CD4-positive, alpha-beta T cell treated with Interleukin-2 at 100 ng/mL for 4 hours (primary cell): ENCODE data around the gene SNED1.
A peak's percentile ranks its signal among the peaks of the same experiment; 100 is the strongest.

Experiments
- DNase-seq: peaks from one replicate; pipeline ENCODE4 v3.0.0-alpha.2; 2020; ENCODE audit warnings: low spot score

Gene SNED1

GRCh38 chr2:241030333-241030680, 31.9 kb downstream of the SNED1 start:
- no peak for DNase-seq

- no peak for DNase-seq
These were observed 32.5 kb downstream of the SNED1 start for GRCh38 chr2:241030883-241031282.

- DNase-seq: no peak
These were observed 33.2 kb downstream of the SNED1 start for GRCh38 chr2:241031436-241032165.

- DNase-seq: no peak
These were observed 35.0 kb downstream of the SNED1 start for GRCh38 chr2:241033336-241033987.

GRCh38 chr2:241033994-241034393, 35.6 kb downstream of the SNED1 start:
- no peak for DNase-seq

- no peak for DNase-seq
These were observed 36.2 kb downstream of the SNED1 start for GRCh38 chr2:241034490-241035141.

GRCh38 chr2:241035142-241035817, 36.9 kb downstream of the SNED1 start:
- peak; percentile 15 for DNase-seq

- no peak for DNase-seq
These were observed 37.5 kb downstream of the SNED1 start for GRCh38 chr2:241035818-241036396.

- DNase-seq: peak; percentile 60
These were observed 38.1 kb downstream of the SNED1 start for GRCh38 chr2:241036397-241036963.

- peak; percentile 12 for DNase-seq
These were observed 38.6 kb downstream of the SNED1 start for GRCh38 chr2:241036964-241037421.

GRCh38 chr2:241037498-241037897, 39.1 kb downstream of the SNED1 start:
- no peak for DNase-seq

GRCh38 chr2:241038374-241039180, 40.2 kb downstream of the SNED1 start:
- DNase-seq: no peak

- DNase-seq: no peak
These were observed 41.0 kb downstream of the SNED1 start for GRCh38 chr2:241039416-241039815.

- no peak for DNase-seq
These were observed 41.8 kb downstream of the SNED1 start for GRCh38 chr2:241040081-241040803.

- no peak for DNase-seq
These were observed 43.3 kb downstream of the SNED1 start for GRCh38 chr2:241041589-241042158.

- DNase-seq: no peak
These were observed 45.2 kb downstream of the SNED1 start for GRCh38 chr2:241043581-241043980.

- DNase-seq: no peak
These were observed 49.0 kb downstream of the SNED1 start for GRCh38 chr2:241047253-241048010.

GRCh38 chr2:241048149-241048948, 49.9 kb downstream of the SNED1 start:
- no peak for DNase-seq
